PFSK-1 (cell line): Measurements from ENCODE around the gene ARPP21.

Experiments
- FOXP2 ChIP-seq: optimal IDR thresholded peaks from 2 replicates; pipeline ENCODE3; 2011; ENCODE audit warnings: borderline replicate concordance, control low read depth, inconsistent platforms; ENCODE audit not compliant: insufficient read depth; ENCODE audit errors: extremely low read length, extremely low read depth
- POLR2AphosphoS5 ChIP-seq: IDR thresholded peaks from 2 replicates; pipeline ENCODE4 v1.6.1; 2012; ENCODE audit warnings: low read depth, mild to moderate bottlenecking, control low read depth, low read length, moderate library complexity
- SIN3A ChIP-seq: IDR thresholded peaks from 2 replicates; pipeline ENCODE4 v1.6.1; 2012; ENCODE audit warnings: mild to moderate bottlenecking, low read length, moderate library complexity, borderline replicate concordance; ENCODE audit not compliant: insufficient read depth
- TAF1 ChIP-seq: IDR thresholded peaks from 2 replicates; pipeline ENCODE4 v1.6.1; 2012; ENCODE audit warnings: low read length, control low read depth, borderline replicate concordance; ENCODE audit not compliant: insufficient read depth
- TF ChIP-seq, protein P1 (sequence below), 2 experiments: IDR thresholded peaks; 2 replicates each; pipeline versions ENCODE4 v1.6.1 to v1.8.0; 2011 to 2012; ENCODE audit warnings: low read depth in 2 of 2, low read length in 2 of 2, control low read depth in 1 of 2, inconsistent platforms in 1 of 2, mild to moderate bottlenecking in 1 of 2, moderate library complexity in 1 of 2; ENCODE audit not compliant: insufficient read depth in 1 of 2

ARPP21 gene

DNA sequence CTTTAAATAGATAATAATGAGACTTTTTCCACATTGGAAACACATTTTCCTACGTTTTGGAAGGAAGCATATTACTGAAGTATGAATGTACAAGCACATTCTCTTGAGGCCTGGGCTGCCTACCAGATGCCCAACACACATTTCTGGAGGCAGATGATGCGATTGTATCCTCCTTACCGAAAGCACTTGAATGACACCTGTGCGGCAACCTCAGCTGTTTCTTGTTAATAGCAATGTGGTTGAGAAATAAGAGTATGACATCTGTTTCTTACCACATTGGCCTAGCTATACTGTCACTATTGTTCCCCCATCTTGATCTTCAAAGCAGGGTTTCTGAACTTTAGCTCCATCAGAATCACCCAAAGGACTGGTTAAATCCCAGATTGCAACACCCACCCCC lies 84.8 kb downstream of the ARPP21 start:
- TF ChIP-seq FOXP2 (no peak), POLR2AphosphoS5 (no peak), TAF1 (no peak), SIN3A (no peak)
- TF ChIP-seq, protein P1, sequence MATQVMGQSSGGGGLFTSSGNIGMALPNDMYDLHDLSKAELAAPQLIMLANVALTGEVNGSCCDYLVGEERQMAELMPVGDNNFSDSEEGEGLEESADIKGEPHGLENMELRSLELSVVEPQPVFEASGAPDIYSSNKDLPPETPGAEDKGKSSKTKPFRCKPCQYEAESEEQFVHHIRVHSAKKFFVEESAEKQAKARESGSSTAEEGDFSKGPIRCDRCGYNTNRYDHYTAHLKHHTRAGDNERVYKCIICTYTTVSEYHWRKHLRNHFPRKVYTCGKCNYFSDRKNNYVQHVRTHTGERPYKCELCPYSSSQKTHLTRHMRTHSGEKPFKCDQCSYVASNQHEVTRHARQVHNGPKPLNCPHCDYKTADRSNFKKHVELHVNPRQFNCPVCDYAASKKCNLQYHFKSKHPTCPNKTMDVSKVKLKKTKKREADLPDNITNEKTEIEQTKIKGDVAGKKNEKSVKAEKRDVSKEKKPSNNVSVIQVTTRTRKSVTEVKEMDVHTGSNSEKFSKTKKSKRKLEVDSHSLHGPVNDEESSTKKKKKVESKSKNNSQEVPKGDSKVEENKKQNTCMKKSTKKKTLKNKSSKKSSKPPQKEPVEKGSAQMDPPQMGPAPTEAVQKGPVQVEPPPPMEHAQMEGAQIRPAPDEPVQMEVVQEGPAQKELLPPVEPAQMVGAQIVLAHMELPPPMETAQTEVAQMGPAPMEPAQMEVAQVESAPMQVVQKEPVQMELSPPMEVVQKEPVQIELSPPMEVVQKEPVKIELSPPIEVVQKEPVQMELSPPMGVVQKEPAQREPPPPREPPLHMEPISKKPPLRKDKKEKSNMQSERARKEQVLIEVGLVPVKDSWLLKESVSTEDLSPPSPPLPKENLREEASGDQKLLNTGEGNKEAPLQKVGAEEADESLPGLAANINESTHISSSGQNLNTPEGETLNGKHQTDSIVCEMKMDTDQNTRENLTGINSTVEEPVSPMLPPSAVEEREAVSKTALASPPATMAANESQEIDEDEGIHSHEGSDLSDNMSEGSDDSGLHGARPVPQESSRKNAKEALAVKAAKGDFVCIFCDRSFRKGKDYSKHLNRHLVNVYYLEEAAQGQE (IDR thresholded peaks at IDR 0.05; ENCODE audit: insufficient read depth in 1 of 2, low read depth in 2 of 2, low read length in 2 of 2): no peak

DNA sequence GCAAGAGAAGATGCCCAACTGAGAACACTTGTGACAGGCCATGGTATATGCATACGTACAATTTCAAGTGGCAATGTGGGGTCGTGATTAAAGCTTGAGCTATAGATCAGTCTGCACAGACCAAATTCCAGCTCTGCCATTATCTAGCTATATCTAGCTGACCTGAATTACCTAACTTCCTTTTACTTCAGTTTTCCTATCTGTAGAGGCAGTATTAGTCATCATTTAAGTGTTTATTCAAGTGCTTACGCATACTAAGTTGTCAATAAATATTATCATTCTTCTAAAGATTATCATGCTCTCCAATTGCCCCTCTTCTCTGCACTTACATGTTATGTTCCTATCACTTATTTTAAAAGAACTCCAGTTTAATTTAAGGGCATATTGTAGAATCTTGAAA lies 87.9 kb downstream of the ARPP21 start:
- TF ChIP-seq FOXP2 (no peak), TAF1 (no peak), SIN3A (no peak), POLR2AphosphoS5 (no peak)
- TF ChIP-seq, protein P1 (IDR thresholded peaks at IDR 0.05; ENCODE audit: insufficient read depth in 1 of 2, low read depth in 2 of 2, low read length in 2 of 2): no peak

DNA sequence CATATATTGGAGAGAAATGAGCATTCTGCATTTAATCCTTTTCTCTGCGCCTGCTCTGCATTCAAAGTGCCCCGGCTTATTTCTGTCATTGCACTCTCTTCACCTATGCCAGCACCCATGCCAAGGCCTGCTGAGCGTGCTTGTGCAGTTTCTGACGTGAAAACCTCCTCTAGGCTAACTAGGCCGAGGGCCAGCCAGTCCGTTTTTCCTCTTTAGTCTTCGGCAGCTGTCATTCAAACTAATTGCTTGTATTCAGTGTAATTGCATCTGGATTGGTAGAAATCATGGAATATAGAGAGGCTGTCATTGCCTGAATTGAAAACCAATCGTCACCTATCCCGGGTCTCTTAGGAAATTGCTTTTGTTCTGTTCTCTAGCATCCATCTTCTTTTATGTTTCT lies 94.0 kb downstream of the ARPP21 start:
- TF ChIP-seq FOXP2 (no peak), SIN3A (no peak), POLR2AphosphoS5 (no peak), TAF1 (no peak)
- TF ChIP-seq, protein P1 (IDR thresholded peaks at IDR 0.05; ENCODE audit: insufficient read depth in 1 of 2, low read depth in 2 of 2, low read length in 2 of 2): no peak

DNA sequence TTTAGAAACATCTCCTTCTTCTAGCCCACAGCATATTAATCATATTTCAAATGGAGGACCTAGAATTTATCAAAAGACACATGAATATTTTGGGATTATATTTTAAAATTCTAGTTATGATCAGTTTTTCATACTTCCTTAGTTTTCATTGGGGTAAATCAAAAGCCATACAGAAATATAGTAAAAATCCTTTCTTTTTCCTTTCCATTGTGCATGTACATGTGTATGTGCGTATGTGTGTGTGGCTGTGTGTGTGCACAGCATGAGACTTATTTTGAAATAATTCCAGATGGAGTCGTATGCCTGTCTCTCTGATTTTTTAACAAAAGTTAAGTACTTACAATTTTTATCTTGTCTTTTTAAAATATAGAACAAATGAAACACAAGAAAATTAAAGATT lies 94.5 kb downstream of the ARPP21 start:
- no peak for TF ChIP-seq FOXP2
- no peak for TF ChIP-seq SIN3A
- TF ChIP-seq, protein P1 (IDR thresholded peaks at IDR 0.05; ENCODE audit: insufficient read depth in 1 of 2, low read depth in 2 of 2, low read length in 2 of 2): no peak
- no peak for TF ChIP-seq POLR2AphosphoS5
- TF ChIP-seq TAF1: no peak

DNA sequence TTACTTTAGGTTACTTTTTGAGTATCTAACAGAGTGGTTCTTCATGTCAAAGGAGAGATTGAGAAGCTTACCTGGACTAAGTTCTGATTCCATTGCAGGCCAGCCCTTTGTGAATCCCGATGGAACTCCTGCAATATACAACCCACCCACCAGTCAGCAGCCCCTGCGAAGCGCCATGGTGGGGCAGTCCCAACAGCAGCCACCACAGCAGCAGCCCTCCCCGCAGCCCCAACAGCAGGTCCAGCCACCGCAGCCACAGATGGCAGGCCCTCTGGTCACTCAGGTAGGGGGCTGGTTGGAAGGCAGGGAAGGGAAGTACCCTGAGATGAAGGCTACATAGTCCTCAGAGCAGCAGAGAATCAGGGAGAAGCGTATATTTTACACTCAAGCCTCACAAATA lies 97.8 kb downstream of the ARPP21 start:
- no peak for TF ChIP-seq TAF1
- no peak for TF ChIP-seq FOXP2
- no peak for TF ChIP-seq SIN3A
- TF ChIP-seq, protein P1 (IDR thresholded peaks at IDR 0.05; ENCODE audit: insufficient read depth in 1 of 2, low read depth in 2 of 2, low read length in 2 of 2): no peak
- no peak for TF ChIP-seq POLR2AphosphoS5
